WTC11 (cell line): ENCODE data around the gene CYB561D1. TPM values are rescaled to one million over a fixed set of nuclear protein-coding genes. Genes with fewer than 3 reads are reported as not detected.

ENCODE experiments used
- ATAC-seq: fragments of 200-7000 bp; cut with Tn5 transposase; 2 replicates; pipeline ENCODE4 v1.10.0; 2021; ENCODE audit warnings: mild to moderate bottlenecking, moderate library complexity
- CTCF ChIA-PET: fragments of 300-600 bp; sonication (Branson Sonifier 250); formaldehyde crosslinking; loops from one replicate; lab custom pipeline; 2021; ENCODE audit warnings: antibody characterized with exemption; lab: Charles Lee
- POLR2A ChIA-PET: fragments of 350-600 bp; sonication (Branson Sonifier 250); formaldehyde crosslinking; loops from one replicate; lab custom pipeline; 2021; ENCODE audit warnings: antibody characterized with exemption; lab: Charles Lee
- DNase-seq: peaks from one replicate; pipeline ENCODE4 v3.0.0; 2021; ENCODE audit warnings: low spot score
- H3K27ac Mint-ChIP-seq: 2 replicates; pipeline ENCODE4 v1.8.0; 2021; ENCODE audit warnings: mixed read lengths
- H3K27me3 Mint-ChIP-seq: 2 replicates; pipeline ENCODE4 v1.8.0; 2021; ENCODE audit warnings: low read depth, mild to moderate bottlenecking, moderate library complexity, mixed read lengths
- H3K36me3 Mint-ChIP-seq: 2 replicates; pipeline ENCODE4 v1.8.0; 2021; ENCODE audit warnings: mixed read lengths
- H3K4me1 Mint-ChIP-seq: 2 replicates; pipeline ENCODE4 v1.8.0; 2022; ENCODE audit warnings: mixed read lengths
- H3K4me3 Mint-ChIP-seq: 2 replicates; pipeline ENCODE4 v1.8.0; 2021; ENCODE audit warnings: mild to moderate bottlenecking, moderate library complexity, mixed read lengths
- H3K9me3 Mint-ChIP-seq: 2 replicates; pipeline ENCODE4 v1.8.0; 2021; ENCODE audit warnings: mixed read lengths
- ATF2 ChIP-seq: sonication (generic); formaldehyde crosslinking; IDR thresholded peaks from 2 replicates; pipeline ENCODE4 v1.8.1; 2022; ENCODE audit warnings: low read depth, missing genetic modification reagents, borderline replicate concordance
- CTCF ChIP-seq: fragments of 200-600 bp; IDR thresholded peaks from 2 replicates; pipeline ENCODE4 v1.8.0; 2022; ENCODE audit warnings: antibody characterized with exemption
- E2F1 ChIP-seq: sonication (generic); formaldehyde crosslinking; IDR thresholded peaks from 2 replicates; pipeline ENCODE4 v1.8.0; 2022; ENCODE audit warnings: mild to moderate bottlenecking, missing genetic modification reagents
- IRF1 ChIP-seq: sonication (generic); formaldehyde crosslinking; IDR thresholded peaks from 2 replicates; pipeline ENCODE4 v1.8.0; 2023; ENCODE audit warnings: missing genetic modification reagents
- JUN ChIP-seq: sonication (generic); formaldehyde crosslinking; IDR thresholded peaks from 2 replicates; pipeline ENCODE4 v1.8.0; 2023; ENCODE audit warnings: mild to moderate bottlenecking, missing genetic modification reagents
- MLX ChIP-seq: sonication (generic); formaldehyde crosslinking; IDR thresholded peaks from 2 replicates; pipeline ENCODE4 v1.8.1; 2023; ENCODE audit warnings: mild to moderate bottlenecking, missing genetic modification reagents, moderate library complexity
- PRRX2 ChIP-seq: fragments of 250-450 bp; sonication (Bioruptor Pico); IDR thresholded peaks from 2 replicates; pipeline ENCODE4 v1.8.0; 2021; ENCODE audit warnings: mild to moderate bottlenecking
- SMAD4 ChIP-seq: sonication (generic); formaldehyde crosslinking; IDR thresholded peaks from 2 replicates; pipeline ENCODE4 v1.8.0; 2022; ENCODE audit warnings: mild to moderate bottlenecking, missing genetic modification reagents
- SOX15 ChIP-seq: fragments of 250-450 bp; sonication (Bioruptor Pico); IDR thresholded peaks from 2 replicates; pipeline ENCODE4 v1.9.0; 2021; ENCODE audit warnings: mild to moderate bottlenecking
- ZNF138 ChIP-seq: sonication (generic); formaldehyde crosslinking; conservative IDR thresholded peaks from 2 replicates; pipeline ENCODE4 v1.8.1; 2022; ENCODE audit warnings: mild to moderate bottlenecking, moderate library complexity, missing genetic modification reagents
- ZNF425 ChIP-seq: fragments of 250-450 bp; sonication (Bioruptor Pico); conservative IDR thresholded peaks from 2 replicates; pipeline ENCODE4 v1.9.0; 2021; ENCODE audit warnings: mild to moderate bottlenecking
- ZNF512 ChIP-seq: sonication (generic); formaldehyde crosslinking; IDR thresholded peaks from 2 replicates; pipeline ENCODE4 v1.8.1; 2022; ENCODE audit warnings: missing genetic modification reagents, borderline replicate concordance
- ZSCAN18 ChIP-seq: fragments of 250-450 bp; sonication (Bioruptor Pico); IDR thresholded peaks from 2 replicates; pipeline ENCODE4 v2.1.2; 2022; ENCODE audit warnings: mild to moderate bottlenecking, moderate library complexity
- total RNA-seq: library from RNA; stranded (reverse); gene quantifications from 3 replicates; pipeline ENCODE4 v1.2.3, GENCODE V29; 2021

Gene CYB561D1
- total RNA-seq, 1 experiment from 2014 or later = 6.7 TPM

GRCh38 chr1:109488696-109489095 is 5.2 kb upstream of the CYB561D1 start (continued):
- no peak for TF ChIP-seq ZSCAN18 (CRISPR knock-in tag)
- TF ChIP-seq E2F1 = no peak
- TF ChIP-seq ZNF138 (CRISPR knock-in tag) = no peak
- TF ChIP-seq JUN (CRISPR knock-in tag) = no peak
- TF ChIP-seq SMAD4 (CRISPR knock-in tag) = no peak
- TF ChIP-seq ATF2 (CRISPR knock-in tag) = no peak
- TF ChIP-seq SOX15 (CRISPR knock-in tag) = no peak

- DNase-seq = peak; percentile 83
- ChIA-PET POLR2A (interaction anchor here (0.8 to 1.0 kb wide), 2 partner anchors 40 to 42 kb away, joined by 4 to 6 read pairs; no protein-coding TSS in a partner anchor), CTCF (interaction anchor here (0.6 to 13.8 kb wide), 42 partner anchors 8 to 494 kb away, joined by 3 to 740 read pairs (median 5); partner anchors contain the start of genes AHCYL1, AMIGO1, EPS8L3 and GNAI3)
- Mint-ChIP-seq H3K27ac (no peak overlapping the region), H3K4me1 (peaks cover 19% of the 10 kb centered on the region), H3K36me3 (peaks cover 3% of the 10 kb centered on the region; the same call in 1 of the 2 replicates), H3K9me3 (no peaks in the 10 kb centered on the region), H3K4me3 (no peak overlapping the region), H3K27me3 (no peaks in the 10 kb centered on the region)
- TF ChIP-seq CTCF (peak; percentile 35; the same call in 1 of the 2 replicates), MLX (CRISPR knock-in tag) (no peak)
- ATAC-seq = peak; percentile 36
Measured at GRCh38 chr1:109490029-109490933, 3.6 kb upstream of the CYB561D1 start.

- Mint-ChIP-seq H3K9me3 (no peaks in the 10 kb centered on the region), H3K27me3 (no peaks in the 10 kb centered on the region), H3K4me1 (peaks cover 15% of the 10 kb centered on the region; the same call in 1 of the 2 replicates), H3K36me3 (peaks cover 3% of the 10 kb centered on the region; the same call in 1 of the 2 replicates), H3K4me3 (no peak overlapping the region), H3K27ac (no peak overlapping the region)
- TF ChIP-seq ZNF512 (CRISPR knock-in tag) (no peak), ZNF425 (CRISPR knock-in tag) (no peak), PRRX2 (CRISPR knock-in tag) (no peak), IRF1 (no peak)
- ChIA-PET POLR2A (interaction anchor here (0.8 to 1.0 kb wide), 2 partner anchors 39 to 41 kb away, joined by 4 to 6 read pairs; no protein-coding TSS in a partner anchor), CTCF (interaction anchor here (0.7 to 13.8 kb wide), 37 partner anchors 7 to 494 kb away, joined by 3 to 740 read pairs (median 5); partner anchors contain the start of genes AHCYL1, AMIGO1, ATXN7L2 and EPS8L3)
- ATAC-seq (no peak), DNase-seq (no peak)
Measured at GRCh38 chr1:109490934-109491302, 3.0 kb upstream of the CYB561D1 start.
